NCI-H2081 treated with DMSO at 0.1 percent for 48 hours (cell line): ENCODE results near the gene PRRX2.
"Not testable (repeated sequence)": the region's sequence is repeated elsewhere in the genome, so short reads cannot be mapped to it uniquely, and the experiment has no call there.

ENCODE experiments used
- DNase-seq: peaks from one replicate; lab custom pipeline; 2025; lab: John Stamatoyannopoulos, UW

PRRX2 gene

GRCh38 chr9:129761293-129761900 is 96.0 kb downstream of the PRRX2 start:
- no peak for DNase-seq

GRCh38 chr9:129761901-129762369 is 96.5 kb downstream of the PRRX2 start:
- DNase-seq, result no peak

GRCh38 chr9:129762370-129762984 is 97.0 kb downstream of the PRRX2 start:
- DNase-seq, result not testable (repeated sequence)

- no peak for DNase-seq
Observed at GRCh38 chr9:129762985-129763926, 97.8 kb downstream of the PRRX2 start.

- DNase-seq, result no peak
Observed at GRCh38 chr9:129765764-129766317, 100.4 kb downstream of the PRRX2 start.

- DNase-seq, result no peak
Observed at GRCh38 chr9:129768486-129768885, 103.0 kb downstream of the PRRX2 start.

GRCh38 chr9:129769669-129770068 is 104.2 kb downstream of the PRRX2 start:
- DNase-seq, result no peak

- no peak for DNase-seq
Observed at GRCh38 chr9:129770741-129771140, 105.3 kb downstream of the PRRX2 start.
